Activated B cell treated with CpG ODN at 0.5 μM for 24 hours (primary cell): ENCODE results near the gene IFFO2. TPM values are rescaled to one million over a fixed set of nuclear protein-coding genes. Genes with fewer than 3 reads are reported as not detected.

Experiments
- ATAC-seq: fragments of 200-7000 bp; cut with Tn5 transposase; one replicate; pipeline ENCODE4 v1.10.0; 2021; ENCODE audit warnings: low read depth, mild to moderate bottlenecking, moderate library complexity
- CTCF ChIA-PET: fragments of 350-600 bp; sonication (Branson Sonifier 250); formaldehyde crosslinking; loops from one replicate; lab custom pipeline; 2021; ENCODE audit warnings: antibody characterized with exemption; lab: Charles Lee
- POLR2A ChIA-PET: fragments of 350-600 bp; sonication (Branson Sonifier 250); formaldehyde crosslinking; loops from one replicate; lab custom pipeline; 2021; ENCODE audit warnings: antibody characterized with exemption; lab: Charles Lee
- DNase-seq: peaks from one replicate; pipeline ENCODE4 v3.0.0; 2022
- H3K27ac Mint-ChIP-seq: one replicate; pipeline ENCODE4 v1.8.0; 2020; ENCODE audit warnings: mixed read lengths
- H3K27me3 Mint-ChIP-seq: one replicate; pipeline ENCODE4 v1.8.0; 2021; ENCODE audit warnings: mixed read lengths
- H3K36me3 Mint-ChIP-seq: one replicate; pipeline ENCODE4 v1.8.0; 2021; ENCODE audit warnings: low read depth, mixed read lengths
- H3K4me1 Mint-ChIP-seq: one replicate; pipeline ENCODE4 v1.8.0; 2021; ENCODE audit warnings: mixed read lengths
- H3K4me3 Mint-ChIP-seq: one replicate; pipeline ENCODE4 v1.8.0; 2020; ENCODE audit warnings: mild to moderate bottlenecking, mixed read lengths
- H3K9me3 Mint-ChIP-seq: one replicate; pipeline ENCODE4 v1.8.0; 2020; ENCODE audit warnings: mixed read lengths
- CTCF ChIP-seq: fragments of 200-600 bp; IDR thresholded peaks from one replicate; pipeline ENCODE4 v1.8.0; 2022; ENCODE audit warnings: antibody characterized with exemption, mild to moderate bottlenecking
- intact Hi-C: fragments of 100-400 bp; cut with micrococcal nuclease; formaldehyde crosslinking; loops from one replicate; pipeline ENCODE4 v1.15.1; 2024
- total RNA-seq: library from RNA; stranded (reverse); gene quantifications from 2 replicates; pipeline ENCODE4 v1.2.3, GENCODE V29; 2022

The IFFO2 gene
- total RNA-seq, 1 donor from 2014 or later: 13.0 TPM

- no peak overlapping the region for H3K27ac Mint-ChIP-seq
- no peak for TF ChIP-seq CTCF
- no peaks in the 10 kb centered on the region for H3K9me3 Mint-ChIP-seq
- no peaks in the 10 kb centered on the region for H3K4me1 Mint-ChIP-seq
- ChIA-PET POLR2A (no interaction called here), CTCF (interaction anchor here (0.8 to 1.0 kb wide), 2 partner anchors 12 to 16 kb away, joined by 3 to 4 read pairs; partner anchors contain the start of gene ALDH4A1)
- ATAC-seq (no peak), DNase-seq (no peak)
- H3K36me3 Mint-ChIP-seq: no peaks in the 10 kb centered on the region
- intact Hi-C loops: no loop called here
- no peaks in the 10 kb centered on the region for H3K27me3 Mint-ChIP-seq
- no peak overlapping the region for H3K4me3 Mint-ChIP-seq
These were observed 65.6 kb downstream of the IFFO2 start for GRCh38 chr1:18890706-18891425.

GRCh38 chr1:18886003-18886335, 70.5 kb downstream of the IFFO2 start:
- H3K36me3 Mint-ChIP-seq: peaks cover 2% of the 10 kb centered on the region
- no peaks in the 10 kb centered on the region for H3K4me1 Mint-ChIP-seq
- ATAC-seq: no peak
- no peaks in the 10 kb centered on the region for H3K27me3 Mint-ChIP-seq
- no peak overlapping the region for H3K4me3 Mint-ChIP-seq
- no peak for TF ChIP-seq CTCF
- ChIA-PET POLR2A (no interaction called here), CTCF (interaction anchor here (3.3 to 5.2 kb wide), 2 partner anchors 22 to 85 kb away, joined by 26 to 76 read pairs; no protein-coding TSS in a partner anchor)
- no peak for DNase-seq
- no peak overlapping the region for H3K27ac Mint-ChIP-seq
- no peaks in the 10 kb centered on the region for H3K9me3 Mint-ChIP-seq
- intact Hi-C loops: no loop called here

- Mint-ChIP-seq H3K36me3 (peaks cover 2% of the 10 kb centered on the region), H3K4me1 (no peaks in the 10 kb centered on the region)
- CTCF ChIA-PET: interaction anchor here (1.0 to 5.2 kb wide), 5 partner anchors 12 to 355 kb away, joined by 3 to 76 read pairs (median 8); no protein-coding TSS in a partner anchor
These were observed 71.0 kb downstream of the IFFO2 start for GRCh38 chr1:18885311-18886002.

GRCh38 chr1:18884727-18885126, 71.7 kb downstream of the IFFO2 start:
- no peak overlapping the region for H3K27ac Mint-ChIP-seq

More at GRCh38 chr1:18885311-18886002, 71.0 kb downstream of the IFFO2 start:
- ATAC-seq (no peak), DNase-seq (no peak)
- Mint-ChIP-seq H3K4me3 (no peak overlapping the region), H3K9me3 (no peaks in the 10 kb centered on the region), H3K27ac (no peak overlapping the region), H3K27me3 (no peaks in the 10 kb centered on the region)
- intact Hi-C loops: no loop called here
- no peak for TF ChIP-seq CTCF
- POLR2A ChIA-PET: no interaction called here

More at GRCh38 chr1:18884727-18885126, 71.7 kb downstream of the IFFO2 start:
- DNase-seq: no peak
- H3K9me3 Mint-ChIP-seq: no peaks in the 10 kb centered on the region
- TF ChIP-seq CTCF: no peak
- ChIA-PET POLR2A (interaction anchor here (1.2 kb wide), 1 partner anchor 87 kb away, joined by 5 read pairs; no protein-coding TSS in a partner anchor), CTCF (interaction anchor here (0.7 to 5.2 kb wide), 16 partner anchors 10 to 356 kb away, joined by 3 to 76 read pairs (median 6); partner anchors contain the start of gene ALDH4A1)
- intact Hi-C loops: loop anchor here (1.0 kb wide), 7 partner anchors 18 to 357 kb away; partner anchors contain the start of gene ALDH4A1
- no peak overlapping the region for H3K4me3 Mint-ChIP-seq
- peaks cover 2% of the 10 kb centered on the region for H3K36me3 Mint-ChIP-seq
- no peak for ATAC-seq
- no peaks in the 10 kb centered on the region for H3K27me3 Mint-ChIP-seq
- no peaks in the 10 kb centered on the region for H3K4me1 Mint-ChIP-seq
